Mesenchymal stem cell (in vitro differentiated cells and primary cell): ENCODE results near the gene FAM163A.

ENCODE experiments used
- DNase-seq: peaks from one replicate; pipeline ENCODE4 v3.0.0-alpha.2; 2013
- H2AFZ ChIP-seq: one replicate; pipeline ENCODE4 v1.6.1; 2013; ENCODE audit warnings: low read depth, mild to moderate bottlenecking, control low read depth, inconsistent platforms, low read length, moderate library complexity
- H2AK5ac ChIP-seq: 2 replicates; pipeline ENCODE4 v1.6.1; 2013; ENCODE audit warnings: low read length, moderate library complexity, mild to moderate bottlenecking, inconsistent platforms; ENCODE audit not compliant: severe bottlenecking
- H2BK120ac ChIP-seq: one replicate; pipeline ENCODE4 v1.6.1; 2013; ENCODE audit warnings: low read depth, mild to moderate bottlenecking, inconsistent platforms, low read length, moderate library complexity
- H2BK12ac ChIP-seq, 2 experiments: one replicate each; pipeline ENCODE4 v1.6.1; 2013; ENCODE audit warnings: inconsistent platforms in 2 of 2, low read length in 2 of 2, mild to moderate bottlenecking in 2 of 2, moderate library complexity in 2 of 2, control low read depth in 1 of 2
- H2BK15ac ChIP-seq: one replicate; pipeline ENCODE4 v1.6.1; 2013; ENCODE audit warnings: mild to moderate bottlenecking, low read depth, inconsistent platforms; ENCODE audit not compliant: poor library complexity, severe bottlenecking
- H2BK5ac ChIP-seq: 2 replicates; pipeline ENCODE4 v1.6.1; 2013; ENCODE audit warnings: low read depth, mild to moderate bottlenecking, low read length, control low read depth, inconsistent platforms; ENCODE audit not compliant: poor library complexity, severe bottlenecking
- H3K14ac ChIP-seq, 2 experiments: one replicate each; pipeline ENCODE4 v1.6.1; 2013; ENCODE audit warnings: inconsistent platforms in 2 of 2, low read length in 2 of 2, control low read depth in 1 of 2, mild to moderate bottlenecking in 1 of 2, moderate library complexity in 1 of 2
- H3K18ac ChIP-seq, 2 experiments: one replicate each; pipeline ENCODE4 v1.6.1; 2013; ENCODE audit warnings: inconsistent platforms in 2 of 2, low read length in 2 of 2, control low read depth in 1 of 2, low read depth in 1 of 2, mild to moderate bottlenecking in 1 of 2
- H3K23ac ChIP-seq, 2 experiments: one replicate each; pipeline ENCODE4 v1.6.1; 2013; ENCODE audit warnings: inconsistent platforms in 2 of 2, low read length in 2 of 2, mild to moderate bottlenecking in 2 of 2, moderate library complexity in 2 of 2, control low read depth in 1 of 2
- H3K27ac ChIP-seq: 2 replicates; pipeline ENCODE4 v1.5.1; 2013; ENCODE audit warnings: mild to moderate bottlenecking, moderate library complexity, low read length, control low read depth, inconsistent platforms; ENCODE audit not compliant: poor library complexity, severe bottlenecking
- H3K27me3 ChIP-seq, 2 experiments: 2 replicates each; pipeline versions ENCODE4 v1.6.1 to v1.7.0; 2013; ENCODE audit warnings: low read length in 2 of 2, mild to moderate bottlenecking in 2 of 2, moderate library complexity in 2 of 2, control low read depth in 1 of 2, inconsistent platforms in 1 of 2; ENCODE audit not compliant: control insufficient read depth in 1 of 2, insufficient read depth in 1 of 2
- H3K36me3 ChIP-seq, 2 experiments: 2 replicates each; pipeline versions ENCODE4 v1.6.1 to v1.7.0; 2013; ENCODE audit warnings: low read length in 2 of 2, control low read depth in 1 of 2, inconsistent platforms in 1 of 2, low read depth in 1 of 2, mild to moderate bottlenecking in 1 of 2; ENCODE audit not compliant: insufficient read depth in 2 of 2, control insufficient read depth in 1 of 2
- H3K4ac ChIP-seq, 2 experiments: one replicate each; pipeline ENCODE4 v1.6.1; 2013; ENCODE audit warnings: inconsistent platforms in 2 of 2, low read length in 2 of 2, mild to moderate bottlenecking in 2 of 2, moderate library complexity in 2 of 2, control low read depth in 1 of 2, low read depth in 1 of 2
- H3K4me1 ChIP-seq: 2 replicates; pipeline ENCODE4 v1.6.1; 2013; ENCODE audit warnings: low read depth, low read length, control low read depth; ENCODE audit not compliant: control insufficient read depth, insufficient read depth
- H3K4me2 ChIP-seq: 2 replicates; pipeline ENCODE4 v1.6.1; 2013; ENCODE audit warnings: low read length, mild to moderate bottlenecking, inconsistent platforms; ENCODE audit not compliant: poor library complexity, severe bottlenecking
- H3K4me3 ChIP-seq, 2 experiments: 2 replicates each; pipeline versions ENCODE4 v1.5.1 to v1.7.0; 2013; ENCODE audit warnings: low read length in 2 of 2, mild to moderate bottlenecking in 2 of 2, control low read depth in 1 of 2, low read depth in 1 of 2; ENCODE audit not compliant: insufficient read depth in 1 of 2
- H3K79me1 ChIP-seq: replicated peaks from 2 replicates; pipeline ENCODE4 v1.6.1; 2013; ENCODE audit warnings: mild to moderate bottlenecking, control low read depth, low read length, inconsistent platforms; ENCODE audit not compliant: poor library complexity, severe bottlenecking
- H3K9ac ChIP-seq: 2 replicates; pipeline ENCODE4 v1.7.0; 2013; ENCODE audit warnings: mild to moderate bottlenecking, low read length, moderate library complexity
- H3K9me3 ChIP-seq: 2 replicates; pipeline ENCODE4 v1.7.0; 2013; ENCODE audit warnings: mild to moderate bottlenecking, low read length; ENCODE audit not compliant: control insufficient read depth
- H4K8ac ChIP-seq: one replicate; pipeline ENCODE4 v1.6.1; 2013; ENCODE audit warnings: inconsistent platforms, mild to moderate bottlenecking, low read length, moderate library complexity
- H4K91ac ChIP-seq: one replicate; pipeline ENCODE4 v1.6.1; 2013; ENCODE audit warnings: mild to moderate bottlenecking, low read length, inconsistent platforms
- WGBS: methylation state at CpG from one replicate; pipeline ENCODE4 v1.1.7; 2013; ENCODE audit warnings: mixed read lengths; 5-methylcytosine and 5-hydroxymethylcytosine counted together

Gene FAM163A

GRCh38 chr1:179779645-179780272 is 36.7 kb downstream of the FAM163A start:
- Histone ChIP-seq H3K79me1 (no peaks in the 10 kb centered on the region), H2BK15ac (no peak overlapping the region), H3K9me3 (no peaks in the 10 kb centered on the region), H2BK12ac (no peak overlapping the region), H2BK120ac (no peak overlapping the region), H3K23ac (no peak overlapping the region), H3K18ac (no peak overlapping the region), H3K4me1 (no peaks in the 10 kb centered on the region), H3K4me2 (no peak overlapping the region), H2AK5ac (no peak overlapping the region), H3K27me3 (peaks cover 24 to 28% of the 10 kb centered on the region in 2 experiments), H2AFZ (no peak overlapping the region), H3K4ac (no peak overlapping the region), H3K36me3 (no peaks in the 10 kb centered on the region), H3K4me3 (no peak overlapping the region), H2BK5ac (no peak overlapping the region), H4K91ac (no peak overlapping the region), H4K8ac (no peak overlapping the region), H3K27ac (no peak overlapping the region), H3K14ac (no peak overlapping the region), H3K9ac (no peak overlapping the region)
- WGBS = 53% methylated on average over 1 of the region's 2 CpGs
- DNase-seq = no peak

DNA sequence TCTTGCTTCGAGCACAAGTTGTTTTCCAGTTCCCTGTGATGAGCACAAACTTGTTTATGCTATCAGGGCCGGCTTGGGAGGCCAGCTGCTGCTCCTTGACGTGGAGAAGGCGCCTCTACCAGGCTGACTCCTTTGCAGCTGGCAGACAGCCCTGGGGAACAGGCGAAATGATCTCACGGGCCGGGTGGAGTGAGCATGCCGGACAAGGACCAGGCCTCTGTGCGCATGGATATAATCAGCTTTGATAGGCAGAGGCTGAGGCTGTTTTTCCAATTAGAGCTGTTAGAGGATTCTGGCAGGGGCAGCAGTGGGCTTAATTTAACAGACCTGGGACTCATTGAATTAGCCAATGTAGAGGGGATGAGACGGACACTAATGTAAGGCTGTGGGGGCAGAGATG is 38.9 kb downstream of the FAM163A start:
- 68% methylated on average over 10 of the region's 10 CpGs for WGBS

GRCh38 chr1:179785031-179785431 is 41.9 kb downstream of the FAM163A start:
- no peak overlapping the region for H2BK120ac ChIP-seq
- no peak overlapping the region for H4K91ac ChIP-seq
- no peak overlapping the region for H3K23ac ChIP-seq
- no peak overlapping the region for H3K9ac ChIP-seq
- no peak overlapping the region for H3K18ac ChIP-seq
- no peak overlapping the region for H3K14ac ChIP-seq
- peak overlapping the region; percentile 47 for H2BK5ac ChIP-seq
- H2AK5ac ChIP-seq = no peak overlapping the region
- 76% methylated on average over 3 of the region's 4 CpGs for WGBS
- no peaks in the 10 kb centered on the region for H3K9me3 ChIP-seq
- H2AFZ ChIP-seq = no peak overlapping the region
- no peaks in the 10 kb centered on the region for H3K79me1 ChIP-seq
- H4K8ac ChIP-seq = no peak overlapping the region
- no peak overlapping the region for H3K4me3 ChIP-seq
- H3K4me2 ChIP-seq = no peak overlapping the region
- H3K27ac ChIP-seq = no peak overlapping the region
- no peak overlapping the region for H2BK15ac ChIP-seq
- no peak for DNase-seq
- H2BK12ac ChIP-seq = no peak overlapping the region
- peaks cover 42 to 48% of the 10 kb centered on the region in 2 experiments for H3K27me3 ChIP-seq
- no peak overlapping the region for H3K4ac ChIP-seq
- no peaks in the 10 kb centered on the region for H3K36me3 ChIP-seq
- H3K4me1 ChIP-seq = no peaks in the 10 kb centered on the region

More for the DNA sequence above, 38.9 kb downstream of the FAM163A start:
- no peak overlapping the region for H4K91ac ChIP-seq
- no peak overlapping the region for H3K4ac ChIP-seq
- no peak overlapping the region for H2BK15ac ChIP-seq
- H3K4me2 ChIP-seq = no peak overlapping the region
- H3K9ac ChIP-seq = no peak overlapping the region
- H4K8ac ChIP-seq = no peak overlapping the region
- no peaks in the 10 kb centered on the region for H3K36me3 ChIP-seq
- no peaks in the 10 kb centered on the region for H3K9me3 ChIP-seq
- H2BK5ac ChIP-seq = no peak overlapping the region
- peaks cover 28 to 35% of the 10 kb centered on the region in 2 experiments for H3K27me3 ChIP-seq
- no peak overlapping the region for H3K4me3 ChIP-seq
- DNase-seq = peak; percentile 45
- H3K4me1 ChIP-seq = no peaks in the 10 kb centered on the region
- H3K23ac ChIP-seq = no peak overlapping the region
- H3K18ac ChIP-seq = no peak overlapping the region
- H2AFZ ChIP-seq = no peak overlapping the region
- no peak overlapping the region for H2BK12ac ChIP-seq
- H3K14ac ChIP-seq = peak overlapping the region in 1 of 2 experiments; percentile 1
- no peaks in the 10 kb centered on the region for H3K79me1 ChIP-seq
- no peak overlapping the region for H2AK5ac ChIP-seq
- H2BK120ac ChIP-seq = no peak overlapping the region
- no peak overlapping the region for H3K27ac ChIP-seq

DNA sequence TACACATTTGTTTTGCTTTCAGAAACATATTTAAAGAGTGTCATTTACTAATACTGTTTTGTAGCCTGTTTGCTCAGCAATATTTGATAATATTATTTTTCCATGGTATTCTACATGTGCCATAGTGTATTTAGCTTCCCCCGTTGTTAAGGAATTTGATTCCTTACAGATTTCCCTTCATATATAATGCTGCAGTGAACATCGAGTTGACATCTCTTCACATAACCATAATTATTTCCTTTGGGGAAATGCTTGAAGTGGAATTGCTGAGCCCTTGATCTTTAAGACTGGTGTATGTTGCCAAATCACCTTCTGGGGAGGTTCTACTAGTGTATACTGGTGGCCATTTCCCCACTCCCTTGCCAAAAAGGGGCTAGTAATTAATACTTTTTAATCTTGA is 42.6 kb downstream of the FAM163A start:
- Histone ChIP-seq H3K27me3 (peaks cover 39 to 44% of the 10 kb centered on the region in 2 experiments), H2AFZ (no peak overlapping the region), H3K36me3 (no peaks in the 10 kb centered on the region), H3K14ac (no peak overlapping the region), H3K23ac (no peak overlapping the region), H4K91ac (no peak overlapping the region), H3K4me1 (no peaks in the 10 kb centered on the region), H3K27ac (no peak overlapping the region), H3K79me1 (no peaks in the 10 kb centered on the region), H2AK5ac (no peak overlapping the region), H3K4ac (no peak overlapping the region), H3K9ac (no peak overlapping the region), H3K4me3 (no peak overlapping the region), H2BK120ac (no peak overlapping the region), H2BK12ac (no peak overlapping the region), H4K8ac (no peak overlapping the region), H2BK5ac (no peak overlapping the region), H3K18ac (no peak overlapping the region), H3K9me3 (no peaks in the 10 kb centered on the region), H3K4me2 (no peak overlapping the region), H2BK15ac (no peak overlapping the region)
- WGBS = no CpG with 5 or more reads among the region's 2 CpGs
- DNase-seq = no peak
